RPMI7951 (cell line): ENCODE measurements around the gene SSH2. TPM values are rescaled to one million over a fixed set of nuclear protein-coding genes. Genes with fewer than 3 reads are reported as not detected.

Source experiments
- DNase-seq: peaks from one replicate; pipeline ENCODE4 v3.0.0-alpha.2; 2012; ENCODE audit warnings: low read depth
- total RNA-seq: library from RNA; depleted of rRNA; stranded (reverse); fragments of >200 nt; shearing (Covaris generic); gene quantifications from 2 replicates; pipeline ENCODE4 v1.2.3, GENCODE V29; 2014

The SSH2 gene
- total RNA-seq, 1 experiment from 2014 or later = 8.7 TPM

- peak; percentile 72 for DNase-seq
These were observed 338.1 kb downstream of the SSH2 start for GRCh38 chr17:29591737-29592608.

- peak; percentile 41 for DNase-seq
These were observed 338.8 kb downstream of the SSH2 start for GRCh38 chr17:29591146-29591736.

GRCh38 chr17:29590411-29591145, 339.4 kb downstream of the SSH2 start:
- DNase-seq = peak; percentile 66

- DNase-seq = peak; percentile 81
These were observed 340.3 kb downstream of the SSH2 start, which contains the start of gene GIT1 for GRCh38 chr17:29589524-29590410. TSS of gene GIT1 (minus strand) at chr17:29589648. CDS start at chr17:29589378, 270 bp downstream.

- DNase-seq = peak; percentile 35
These were observed 341.2 kb downstream of the SSH2 start for GRCh38 chr17:29588562-29589411.

GRCh38 chr17:29588017-29588561, 341.9 kb downstream of the SSH2 start:
- no peak for DNase-seq

- no peak for DNase-seq
These were observed 342.4 kb downstream of the SSH2 start for GRCh38 chr17:29587591-29587990.

GRCh38 chr17:29586676-29587469, 343.2 kb downstream of the SSH2 start:
- no peak for DNase-seq

GRCh38 chr17:29585080-29585751, 344.8 kb downstream of the SSH2 start:
- no peak for DNase-seq

- DNase-seq = no peak
These were observed 345.5 kb downstream of the SSH2 start for GRCh38 chr17:29584452-29585079.

GRCh38 chr17:29583324-29584248, 346.4 kb downstream of the SSH2 start:
- no peak for DNase-seq

- DNase-seq = no peak
These were observed 347.3 kb downstream of the SSH2 start for GRCh38 chr17:29582772-29583171.

- no peak for DNase-seq
These were observed 347.7 kb downstream of the SSH2 start for GRCh38 chr17:29582254-29582765.

- no peak for DNase-seq
These were observed 348.3 kb downstream of the SSH2 start for GRCh38 chr17:29581583-29582253.

GRCh38 chr17:29579866-29580771, 349.9 kb downstream of the SSH2 start:
- DNase-seq = peak; percentile 71
